OCI-LY1 (cell line): Measurements from ENCODE around the gene BTN1A1.
A peak's percentile ranks its signal among the peaks of the same experiment; 100 is the strongest.

Source experiments
- H2AFZ ChIP-seq: fragments of 200-600 bp; sonication (generic), shearing (Covaris generic); 2 replicates; pipeline ENCODE4 v1.6.0; 2014; ENCODE audit warnings: antibody characterized with exemption, mild to moderate bottlenecking, low read length
- H3F3A ChIP-seq: fragments of 200-600 bp; sonication (generic), shearing (Covaris generic); 2 replicates; pipeline ENCODE4 v1.6.0; 2014; ENCODE audit warnings: mild to moderate bottlenecking, antibody characterized with exemption, low read length, moderate library complexity; ENCODE audit not compliant: insufficient read depth
- H3K27ac ChIP-seq: fragments of 200-600 bp; sonication (generic); 2 replicates; pipeline ENCODE4 v1.5.1; 2014; ENCODE audit warnings: low read length, mixed run types, mild to moderate bottlenecking, low read depth; ENCODE audit not compliant: poor library complexity, severe bottlenecking
- H3K27me3 ChIP-seq: fragments of 200-600 bp; sonication (generic); 2 replicates; pipeline ENCODE4 v1.6.0; 2014; ENCODE audit warnings: antibody characterized with exemption, mild to moderate bottlenecking, low read length, moderate library complexity; ENCODE audit not compliant: insufficient read depth
- H3K36me3 ChIP-seq: fragments of 200-600 bp; sonication (generic); 2 replicates; pipeline ENCODE4 v1.6.1; 2014; ENCODE audit warnings: mild to moderate bottlenecking, antibody characterized with exemption, low read length, moderate library complexity, mixed read lengths; ENCODE audit not compliant: insufficient read depth
- H3K4me1 ChIP-seq: fragments of 200-600 bp; sonication (generic); 2 replicates; pipeline ENCODE4 v1.5.1; 2014; ENCODE audit warnings: mild to moderate bottlenecking, low read length, moderate library complexity; ENCODE audit not compliant: insufficient read depth, severe bottlenecking
- H3K4me2 ChIP-seq: fragments of 200-600 bp; sonication (generic), shearing (Covaris generic); 2 replicates; pipeline ENCODE4 v1.6.1; 2014; ENCODE audit warnings: low read length
- H3K4me3 ChIP-seq: fragments of 200-600 bp; sonication (generic); 2 replicates; pipeline ENCODE4 v1.5.1; 2014; ENCODE audit warnings: low read length, low read depth, mild to moderate bottlenecking, mixed read lengths; ENCODE audit not compliant: poor library complexity, severe bottlenecking
- H3K79me2 ChIP-seq: fragments of 200-600 bp; shearing (Covaris generic); 2 replicates; pipeline ENCODE4 v1.6.1; 2016; ENCODE audit warnings: mixed run types, low read length, mixed read lengths; ENCODE audit not compliant: insufficient read depth
- H3K9ac ChIP-seq: fragments of 200-600 bp; sonication (generic), shearing (Covaris generic); 2 replicates; pipeline ENCODE4 v1.6.1; 2014; ENCODE audit warnings: mild to moderate bottlenecking, low read length, mixed read lengths
- H3K9me2 ChIP-seq: fragments of 200-600 bp; sonication (generic), shearing (Covaris generic); 2 replicates; pipeline ENCODE4 v1.6.1; 2014; ENCODE audit warnings: low read depth, mild to moderate bottlenecking, low read length, mixed read lengths
- H3K9me3 ChIP-seq: fragments of 200-600 bp; shearing (Covaris generic); 2 replicates; pipeline ENCODE4 v1.6.1; 2014; ENCODE audit warnings: low read length, mixed read lengths
- H4K20me1 ChIP-seq: fragments of 200-600 bp; sonication (generic), shearing (Covaris generic); 2 replicates; pipeline ENCODE4 v1.6.0; 2016; ENCODE audit warnings: mild to moderate bottlenecking, low read length; ENCODE audit not compliant: insufficient read depth
- EZH2 ChIP-seq: fragments of 200-600 bp; sonication (generic), shearing (Covaris generic); IDR thresholded peaks from 2 replicates; pipeline ENCODE4 v1.8.0; 2017; ENCODE audit warnings: borderline replicate concordance, mixed run types, mild to moderate bottlenecking, antibody characterized with exemption, low read length, moderate library complexity, mixed read lengths
- TF ChIP-seq, protein P1 (sequence below): fragments of 200-600 bp; sonication (generic), shearing (Covaris generic); IDR thresholded peaks from 2 replicates; pipeline ENCODE4 v1.5.1; 2017; ENCODE audit warnings: mild to moderate bottlenecking, antibody characterized with exemption, low read length, moderate library complexity, mixed read lengths

BTN1A1 gene

GRCh38 chr6:26495281-26495680 is 4.8 kb upstream of the BTN1A1 start:
- Histone ChIP-seq H3K9ac (no peak overlapping the region), H3K9me3 (no peaks in the 10 kb centered on the region), H3K79me2 (no peaks in the 10 kb centered on the region), H3K27ac (no peak overlapping the region), H3K27me3 (no peaks in the 10 kb centered on the region), H3F3A (no peaks in the 10 kb centered on the region), H3K36me3 (no peaks in the 10 kb centered on the region), H2AFZ (no peak overlapping the region), H3K4me2 (no peak overlapping the region), H3K9me2 (no peaks in the 10 kb centered on the region), H4K20me1 (no peaks in the 10 kb centered on the region), H3K4me3 (no peak overlapping the region), H3K4me1 (peaks cover 10% of the 10 kb centered on the region)
- no peak for TF ChIP-seq EZH2
- TF ChIP-seq, protein P1, sequence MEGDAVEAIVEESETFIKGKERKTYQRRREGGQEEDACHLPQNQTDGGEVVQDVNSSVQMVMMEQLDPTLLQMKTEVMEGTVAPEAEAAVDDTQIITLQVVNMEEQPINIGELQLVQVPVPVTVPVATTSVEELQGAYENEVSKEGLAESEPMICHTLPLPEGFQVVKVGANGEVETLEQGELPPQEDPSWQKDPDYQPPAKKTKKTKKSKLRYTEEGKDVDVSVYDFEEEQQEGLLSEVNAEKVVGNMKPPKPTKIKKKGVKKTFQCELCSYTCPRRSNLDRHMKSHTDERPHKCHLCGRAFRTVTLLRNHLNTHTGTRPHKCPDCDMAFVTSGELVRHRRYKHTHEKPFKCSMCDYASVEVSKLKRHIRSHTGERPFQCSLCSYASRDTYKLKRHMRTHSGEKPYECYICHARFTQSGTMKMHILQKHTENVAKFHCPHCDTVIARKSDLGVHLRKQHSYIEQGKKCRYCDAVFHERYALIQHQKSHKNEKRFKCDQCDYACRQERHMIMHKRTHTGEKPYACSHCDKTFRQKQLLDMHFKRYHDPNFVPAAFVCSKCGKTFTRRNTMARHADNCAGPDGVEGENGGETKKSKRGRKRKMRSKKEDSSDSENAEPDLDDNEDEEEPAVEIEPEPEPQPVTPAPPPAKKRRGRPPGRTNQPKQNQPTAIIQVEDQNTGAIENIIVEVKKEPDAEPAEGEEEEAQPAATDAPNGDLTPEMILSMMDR: no peak

DNA sequence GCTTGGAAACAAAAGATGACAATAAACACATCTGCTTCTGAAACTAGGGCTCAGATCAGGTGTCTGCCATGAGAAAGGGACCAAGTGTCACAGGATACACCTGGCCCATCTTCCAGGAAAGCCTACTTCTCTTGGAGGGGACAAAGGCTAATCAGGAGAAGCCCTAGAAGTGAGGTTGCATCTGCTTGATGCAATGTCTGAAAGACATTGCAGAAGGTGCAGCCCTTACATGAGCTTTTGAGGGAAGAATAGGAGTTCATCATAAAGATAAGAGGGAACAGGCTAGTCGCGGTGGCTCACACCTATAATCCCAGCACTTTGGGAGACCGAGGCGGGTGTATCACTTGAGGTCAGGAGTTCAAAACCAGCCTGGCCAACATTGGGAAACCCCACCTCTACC is 2.5 kb upstream of the BTN1A1 start:
- H3K79me2 ChIP-seq: no peaks in the 10 kb centered on the region
- H3K36me3 ChIP-seq: no peaks in the 10 kb centered on the region
- no peaks in the 10 kb centered on the region for H4K20me1 ChIP-seq
- no peaks in the 10 kb centered on the region for H3K9me2 ChIP-seq
- H3F3A ChIP-seq: no peaks in the 10 kb centered on the region
- H3K27me3 ChIP-seq: no peaks in the 10 kb centered on the region
- H3K4me3 ChIP-seq: no peak overlapping the region
- H2AFZ ChIP-seq: no peak overlapping the region
- peaks cover 22% of the 10 kb centered on the region for H3K4me1 ChIP-seq
- no peak overlapping the region for H3K9ac ChIP-seq
- H3K27ac ChIP-seq: no peak overlapping the region
- no peaks in the 10 kb centered on the region for H3K9me3 ChIP-seq
- no peak for TF ChIP-seq EZH2
- TF ChIP-seq, protein P1: no peak
- H3K4me2 ChIP-seq: no peak overlapping the region

DNA sequence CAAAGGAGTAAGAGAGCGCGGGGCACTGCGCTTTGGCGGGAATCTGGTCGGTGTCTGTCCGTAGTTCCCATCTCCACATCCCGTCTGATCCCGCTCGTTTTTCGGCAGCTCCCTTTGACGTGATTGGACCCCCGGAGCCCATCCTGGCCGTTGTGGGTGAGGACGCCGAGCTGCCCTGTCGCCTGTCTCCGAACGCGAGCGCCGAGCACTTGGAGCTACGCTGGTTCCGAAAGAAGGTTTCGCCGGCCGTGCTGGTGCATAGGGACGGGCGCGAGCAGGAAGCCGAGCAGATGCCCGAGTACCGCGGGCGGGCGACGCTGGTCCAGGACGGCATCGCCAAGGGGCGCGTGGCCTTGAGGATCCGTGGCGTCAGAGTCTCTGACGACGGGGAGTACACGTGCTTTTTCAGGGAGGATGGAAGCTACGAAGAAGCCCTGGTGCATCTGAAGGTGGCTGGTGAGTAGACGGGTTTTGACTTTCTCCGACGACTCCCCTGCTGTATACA is 1.4 kb downstream of the BTN1A1 start:
- TF ChIP-seq EZH2: no peak
- TF ChIP-seq, protein P1: no peak
- Histone ChIP-seq H3K4me1 (peaks cover 30% of the 10 kb centered on the region), H3K4me3 (peak overlapping the region; percentile 22), H4K20me1 (no peaks in the 10 kb centered on the region), H3K79me2 (no peaks in the 10 kb centered on the region), H3K9me2 (no peaks in the 10 kb centered on the region), H2AFZ (peak overlapping the region; percentile 24; the same call in 1 of the 2 replicates), H3K36me3 (no peaks in the 10 kb centered on the region), H3K27ac (peak overlapping the region; percentile 89), H3K9ac (peak overlapping the region; percentile 39; the same call in 1 of the 2 replicates), H3K4me2 (peak overlapping the region; percentile 59), H3K27me3 (no peaks in the 10 kb centered on the region), H3K9me3 (no peaks in the 10 kb centered on the region), H3F3A (no peaks in the 10 kb centered on the region)
